ENCODE data around the gene ACSF3.

Gene ACSF3

DNA sequence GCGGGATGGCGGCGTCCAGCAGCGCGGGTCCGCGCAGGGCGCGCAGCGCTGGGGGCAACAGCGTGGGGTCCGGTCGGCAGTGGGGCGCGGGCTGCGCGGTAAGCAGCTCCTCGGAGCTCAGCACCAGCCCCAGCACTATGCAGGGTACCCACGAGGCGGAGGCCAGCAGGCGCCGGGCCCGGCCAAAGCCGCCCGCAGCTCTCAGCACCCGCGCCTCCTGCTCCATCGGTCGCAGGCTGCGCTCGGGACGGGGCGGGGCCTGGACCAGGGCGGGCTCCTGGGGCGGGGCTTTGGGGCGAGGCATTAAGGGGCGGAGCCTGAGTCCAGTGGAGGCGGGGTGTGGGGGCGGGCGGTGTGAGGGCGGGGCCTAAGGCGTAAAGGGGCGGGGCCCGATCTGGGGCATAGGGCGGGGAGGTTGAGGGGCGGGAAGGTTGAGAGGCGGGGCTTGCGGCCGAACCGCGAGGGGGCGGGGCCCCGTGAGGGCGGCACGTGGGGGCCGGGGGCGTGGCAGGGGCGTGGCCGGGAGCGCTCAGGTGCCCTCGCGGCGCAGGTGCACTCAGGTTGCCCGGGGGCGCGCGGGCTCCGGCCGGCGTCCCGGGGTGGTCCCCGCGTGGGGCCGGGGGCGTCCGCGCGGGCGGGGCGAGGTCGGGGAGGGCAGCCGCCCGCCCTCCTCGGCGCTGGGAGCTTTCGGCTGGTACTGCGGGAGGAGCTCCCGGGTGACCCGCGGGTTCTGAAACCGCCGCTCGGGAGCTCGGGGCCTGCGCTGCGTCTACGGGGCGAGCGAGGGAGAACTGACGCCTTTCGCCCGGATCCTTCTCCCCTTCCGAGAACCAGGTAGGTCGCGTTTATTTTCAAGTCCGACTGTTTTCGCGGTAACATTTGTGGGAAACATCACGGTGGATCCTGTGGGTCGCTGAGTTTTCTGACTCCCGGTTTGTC, 108.1 kb downstream of the ACSF3 start:
- peak; percentile 98 for DNase-seq (ENCODE audit: low spot score)

DNA sequence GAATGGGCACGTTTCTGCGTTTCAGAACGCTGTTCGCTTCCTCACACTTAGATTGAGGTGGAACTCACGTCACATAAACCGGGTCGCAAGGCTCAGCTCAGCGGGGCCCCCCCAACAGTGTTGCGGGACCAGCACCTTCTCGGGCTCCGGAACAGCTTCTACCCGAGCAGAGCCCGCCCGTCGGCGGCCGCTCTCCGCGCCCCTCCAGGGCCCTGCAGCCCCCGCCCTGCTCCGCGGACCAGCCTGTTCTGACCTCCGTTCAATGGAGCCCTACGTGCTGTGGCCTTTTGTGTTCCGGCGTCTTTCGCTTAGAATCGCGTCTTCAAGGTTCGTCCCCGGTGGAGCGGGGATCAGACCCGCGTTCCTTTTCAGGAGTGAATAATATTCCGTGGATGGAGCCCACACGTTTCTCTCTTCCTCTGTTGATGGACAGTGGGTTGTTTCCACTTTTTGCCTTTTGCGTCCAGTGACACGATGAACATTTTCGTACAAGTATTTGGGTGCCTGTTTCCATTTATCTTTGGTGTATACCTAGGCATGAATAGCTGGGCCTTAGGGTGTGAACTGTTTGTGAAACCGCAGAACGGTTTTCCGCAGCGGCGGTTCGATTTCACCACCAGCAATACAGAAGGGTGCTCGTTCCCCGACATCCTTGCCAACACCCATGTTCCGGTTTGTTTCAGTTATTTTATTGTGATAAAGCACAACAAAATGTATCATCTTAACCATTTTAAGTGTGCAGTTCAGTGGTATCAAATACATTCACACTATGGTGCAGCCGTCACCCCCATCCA, 109.0 kb downstream of the ACSF3 start:
- no peak for DNase-seq (ENCODE audit: low spot score)

All from D341Med (cell line).